T-helper 17 cell (primary cell): ENCODE measurements around the gene PTBP1. TPM values are rescaled to one million over a fixed set of nuclear protein-coding genes. Genes with fewer than 3 reads are reported as not detected.

Source experiments
- ATAC-seq: fragments of 150-1000 bp; cut with Tn5 transposase; 2 replicates; pipeline ENCODE4 v1.10.0; 2021; ENCODE audit warnings: mild to moderate bottlenecking, moderate library complexity
- DNase-seq, 3 donors: peaks; one replicate each; pipeline versions ENCODE4 v3.0.0 to v3.0.0-alpha.2; 2020 to 2021
- H3K9me3 ChIP-seq: one replicate; pipeline ENCODE4 v1.7.0; 2013; ENCODE audit warnings: low read length, mild to moderate bottlenecking; ENCODE audit not compliant: control insufficient read depth, poor library complexity, severe bottlenecking
- H3K27ac Mint-ChIP-seq: one replicate; pipeline ENCODE4 v1.8.0; 2022; ENCODE audit warnings: mild to moderate bottlenecking, moderate library complexity, mixed read lengths
- H3K27me3 Mint-ChIP-seq: one replicate; pipeline ENCODE4 v1.8.0; 2022; ENCODE audit warnings: mixed read lengths
- H3K36me3 Mint-ChIP-seq: one replicate; pipeline ENCODE4 v1.8.0; 2022; ENCODE audit warnings: low read depth, mixed read lengths
- H3K4me1 Mint-ChIP-seq: one replicate; pipeline ENCODE4 v1.8.0; 2022; ENCODE audit warnings: mild to moderate bottlenecking, mixed read lengths
- H3K4me3 Mint-ChIP-seq: one replicate; pipeline ENCODE4 v1.8.0; 2022; ENCODE audit warnings: mild to moderate bottlenecking, moderate library complexity, mixed read lengths
- total RNA-seq, 4 donors: library from RNA in 2 of 4; stranded (reverse) in 2 of 4; gene quantifications; one replicate each; pipeline ENCODE4 v1.2.3 and lab custom pipeline; 2022 to 2026

The PTBP1 gene
- total RNA-seq (100 to 1,000 TPM; 334 to 341 TPM), total RNA-seq (lab: John Stamatoyannopoulos, UW) (296 to 311 reads per million in 2 donors)

DNA sequence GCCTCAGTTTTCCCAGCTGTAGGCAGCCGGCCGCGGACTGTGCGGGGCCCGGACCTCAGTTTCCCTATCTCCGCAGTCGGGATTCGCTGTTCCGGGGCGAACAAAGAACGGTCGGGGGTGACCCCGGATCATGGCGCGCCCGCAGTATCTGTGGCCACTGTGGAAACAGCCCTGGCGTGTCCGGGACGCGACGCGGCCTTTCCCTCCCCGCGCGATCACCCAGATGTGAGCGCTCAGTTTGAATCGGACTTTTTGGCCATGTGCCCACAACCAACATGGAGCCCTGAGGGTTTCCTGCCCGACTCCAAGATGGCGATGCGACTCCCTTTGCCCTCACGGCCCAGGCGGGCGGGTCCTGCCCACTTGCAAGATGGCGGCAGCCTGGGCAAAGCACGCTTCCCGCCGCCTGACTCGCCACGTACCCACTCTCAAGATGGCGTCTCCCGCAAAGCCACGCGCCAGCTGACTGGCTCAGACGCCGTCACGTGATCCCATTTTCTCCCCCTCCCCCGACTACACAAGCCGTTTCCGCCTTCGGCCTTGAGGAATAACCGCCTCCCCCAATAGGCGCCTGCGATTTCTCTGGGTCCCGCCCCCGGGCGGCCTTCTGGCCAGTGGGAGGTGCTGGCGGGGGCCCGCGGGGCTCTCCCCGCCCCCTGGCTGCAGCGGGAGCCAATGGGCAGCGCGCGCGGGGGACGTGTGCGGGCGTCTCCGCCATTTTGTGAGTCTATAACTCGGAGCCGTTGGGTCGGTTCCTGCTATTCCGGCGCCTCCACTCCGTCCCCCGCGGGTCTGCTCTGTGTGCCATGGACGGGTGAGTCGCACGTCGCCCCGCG lies at the start of gene PTBP1:
TSS of gene PTBP1 (plus strand) at position 761 of the 836 bp plus-strand sequence. CDS start at position 807, 46 bp downstream.
- H3K27me3 Mint-ChIP-seq = no peaks in the 10 kb centered on the region
- peak; percentile 85 for ATAC-seq
- H3K9me3 ChIP-seq = no peaks in the 10 kb centered on the region
- no peaks in the 10 kb centered on the region for H3K36me3 Mint-ChIP-seq
- H3K27ac Mint-ChIP-seq = peak within 1 kb of the TSS; percentile 96
- peak; percentile 97 to 99 (median 99) for DNase-seq
- H3K4me3 Mint-ChIP-seq = peak within 1 kb of the TSS; percentile 96
- H3K4me1 Mint-ChIP-seq = peaks cover 33% of the 10 kb centered on the region

DNA sequence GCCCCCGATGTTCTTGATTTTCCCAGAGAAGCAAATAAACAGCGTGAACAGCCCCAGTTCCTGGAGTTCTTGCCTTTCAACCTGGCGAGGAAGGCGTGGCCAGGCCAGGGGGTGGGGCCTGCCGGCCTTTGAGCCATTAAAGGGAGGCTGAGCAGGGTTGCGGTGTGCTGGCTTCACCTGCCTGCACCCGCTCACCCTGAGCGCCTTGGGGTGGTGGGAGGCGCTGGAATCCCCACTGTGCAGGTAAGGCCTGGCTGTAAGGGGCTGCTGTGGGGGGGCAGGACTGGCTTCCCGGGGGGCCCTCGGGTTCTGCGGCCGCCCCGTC lies 49.0 kb upstream of the PTBP1 start:
- no peak for DNase-seq
- H3K27me3 Mint-ChIP-seq = no peaks in the 10 kb centered on the region
- H3K27ac Mint-ChIP-seq = no peak overlapping the region
- no peaks in the 10 kb centered on the region for H3K4me1 Mint-ChIP-seq
- no peaks in the 10 kb centered on the region for H3K36me3 Mint-ChIP-seq
- no peak for ATAC-seq
- H3K9me3 ChIP-seq = no peaks in the 10 kb centered on the region
- no peak overlapping the region for H3K4me3 Mint-ChIP-seq

- Mint-ChIP-seq H3K4me1 (no peaks in the 10 kb centered on the region), H3K36me3 (no peaks in the 10 kb centered on the region), H3K27me3 (no peaks in the 10 kb centered on the region), H3K27ac (no peak overlapping the region), H3K4me3 (no peak overlapping the region)
- DNase-seq (no peak), ATAC-seq (no peak)
- no peaks in the 10 kb centered on the region for H3K9me3 ChIP-seq
Observed at GRCh38 chr19:749811-750210, 47.4 kb upstream of the PTBP1 start.

- Mint-ChIP-seq H3K36me3 (no peaks in the 10 kb centered on the region), H3K4me1 (no peaks in the 10 kb centered on the region), H3K4me3 (no peak within 1 kb of the TSS), H3K27ac (no peak within 1 kb of the TSS), H3K27me3 (no peaks in the 10 kb centered on the region)
- no peaks in the 10 kb centered on the region for H3K9me3 ChIP-seq
- ATAC-seq (no peak), DNase-seq (no peak)
Observed at GRCh38 chr19:750640-751423, 46.4 kb upstream of the PTBP1 start, which contains the start of gene MISP. Gene MISP (plus strand): TSS chr19:751112. CDS start chr19:756947, 5,835 bp downstream.

GRCh38 chr19:751501-752341 lies 45.5 kb upstream of the PTBP1 start:
- Mint-ChIP-seq H3K4me3 (no peak overlapping the region), H3K27me3 (no peaks in the 10 kb centered on the region), H3K27ac (no peak overlapping the region), H3K36me3 (no peaks in the 10 kb centered on the region), H3K4me1 (no peaks in the 10 kb centered on the region)
- no peak for ATAC-seq
- no peak for DNase-seq
- H3K9me3 ChIP-seq = no peaks in the 10 kb centered on the region

- H3K9me3 ChIP-seq = no peaks in the 10 kb centered on the region
- Mint-ChIP-seq H3K36me3 (no peaks in the 10 kb centered on the region), H3K27me3 (no peaks in the 10 kb centered on the region), H3K4me1 (no peaks in the 10 kb centered on the region), H3K4me3 (no peak overlapping the region), H3K27ac (no peak overlapping the region)
- DNase-seq (no peak), ATAC-seq (no peak)
Observed at GRCh38 chr19:752652-753517, 44.4 kb upstream of the PTBP1 start.

DNA sequence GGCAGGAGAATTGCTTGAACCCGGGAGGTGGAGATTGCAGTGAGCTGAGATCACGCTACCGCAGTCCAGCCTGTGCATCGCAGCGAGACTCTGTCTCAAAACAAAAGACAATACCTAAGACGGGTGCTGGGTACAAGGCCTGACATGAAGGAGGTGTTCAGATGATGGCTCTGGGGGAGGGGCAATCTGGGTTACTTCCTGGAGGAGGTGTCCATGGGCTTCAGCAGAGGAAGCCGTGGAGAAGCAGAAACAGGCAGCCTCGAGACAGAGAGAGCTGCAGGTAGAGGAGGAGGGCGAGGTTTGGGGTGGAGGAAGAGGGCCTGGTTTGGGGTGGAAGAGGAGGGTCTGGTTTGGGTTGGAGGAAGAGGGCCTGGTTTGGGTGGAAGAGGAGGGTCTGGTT lies 42.7 kb upstream of the PTBP1 start:
- H3K27ac Mint-ChIP-seq = no peak overlapping the region
- no peak overlapping the region for H3K4me3 Mint-ChIP-seq
- ATAC-seq = no peak
- H3K4me1 Mint-ChIP-seq = no peaks in the 10 kb centered on the region
- H3K36me3 Mint-ChIP-seq = no peaks in the 10 kb centered on the region
- no peaks in the 10 kb centered on the region for H3K27me3 Mint-ChIP-seq
- H3K9me3 ChIP-seq = no peaks in the 10 kb centered on the region
- DNase-seq = no peak

DNA sequence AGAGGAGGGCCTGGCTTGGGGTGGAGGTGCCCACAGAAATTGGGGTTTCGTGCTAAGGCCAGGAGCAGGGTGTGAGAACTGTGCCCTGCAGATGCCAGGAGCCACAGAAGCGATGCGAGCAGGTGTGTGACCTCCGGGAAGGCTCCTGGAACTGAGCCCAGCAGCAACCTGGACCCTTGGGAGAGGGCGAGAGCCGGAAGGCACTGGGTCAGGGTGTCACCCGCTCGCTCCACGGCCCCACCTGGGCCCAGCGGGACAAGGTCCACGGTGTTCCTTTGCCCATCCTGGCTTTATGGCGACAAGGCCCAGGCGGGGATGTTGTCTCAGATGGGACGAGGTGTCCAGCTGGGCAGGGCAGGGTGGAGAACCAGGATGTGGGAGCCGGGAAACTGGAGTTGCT lies 42.2 kb upstream of the PTBP1 start:
- Mint-ChIP-seq H3K27ac (no peak overlapping the region), H3K36me3 (no peaks in the 10 kb centered on the region), H3K4me3 (no peak overlapping the region), H3K4me1 (no peaks in the 10 kb centered on the region), H3K27me3 (no peaks in the 10 kb centered on the region)
- ATAC-seq (no peak), DNase-seq (no peak)
- H3K9me3 ChIP-seq = no peaks in the 10 kb centered on the region

- Mint-ChIP-seq H3K27me3 (no peaks in the 10 kb centered on the region), H3K4me1 (no peaks in the 10 kb centered on the region), H3K36me3 (no peaks in the 10 kb centered on the region), H3K27ac (no peak overlapping the region), H3K4me3 (no peak overlapping the region)
- no peaks in the 10 kb centered on the region for H3K9me3 ChIP-seq
- DNase-seq = no peak
- peak; percentile 21 for ATAC-seq
Observed at GRCh38 chr19:756236-756635, 41.0 kb upstream of the PTBP1 start.

- no peaks in the 10 kb centered on the region for H3K9me3 ChIP-seq
- no peaks in the 10 kb centered on the region for H3K27me3 Mint-ChIP-seq
- no peak overlapping the region for H3K4me3 Mint-ChIP-seq
- H3K4me1 Mint-ChIP-seq = no peaks in the 10 kb centered on the region
- no peak overlapping the region for H3K27ac Mint-ChIP-seq
- H3K36me3 Mint-ChIP-seq = no peaks in the 10 kb centered on the region
- ATAC-seq (no peak), DNase-seq (no peak)
Observed at GRCh38 chr19:756821-757688, 40.2 kb upstream of the PTBP1 start.

- H3K27ac Mint-ChIP-seq = no peak overlapping the region
- no peak for DNase-seq
- H3K4me1 Mint-ChIP-seq = no peaks in the 10 kb centered on the region
- no peaks in the 10 kb centered on the region for H3K9me3 ChIP-seq
- H3K4me3 Mint-ChIP-seq = no peak overlapping the region
- H3K36me3 Mint-ChIP-seq = no peaks in the 10 kb centered on the region
- ATAC-seq = no peak
- no peaks in the 10 kb centered on the region for H3K27me3 Mint-ChIP-seq
Observed at GRCh38 chr19:757811-758668, 39.2 kb upstream of the PTBP1 start.
